ENCODE results near the gene SDK1.

The SDK1 gene

DNA sequence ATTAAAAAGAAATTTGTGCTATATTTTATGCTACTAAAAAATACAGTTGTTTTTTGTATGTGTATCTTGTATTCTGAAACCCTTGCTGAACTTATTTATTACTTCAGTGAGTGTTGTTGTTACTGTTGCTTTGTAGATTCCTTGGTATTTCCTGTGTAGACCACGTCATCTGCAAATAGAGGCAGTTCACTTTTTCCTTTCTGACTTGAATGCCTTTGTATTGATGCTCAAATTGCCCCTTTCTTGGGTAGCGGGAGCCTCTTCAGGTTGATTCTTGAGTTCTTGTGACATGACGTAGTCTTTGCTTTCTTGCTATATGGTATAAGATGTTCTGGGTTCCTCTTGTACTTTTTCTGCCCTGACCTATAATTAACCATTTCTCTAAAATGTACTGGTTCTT is 504.1 kb downstream of the SDK1 start:
- Histone ChIP-seq H3K27ac (ENCODE audit: extremely low read depth, low read depth, low read length) (no peak overlapping the region), H3K9me3 (ENCODE audit: control insufficient read depth, insufficient read depth, low read depth, low read length) (no peaks in the 10 kb centered on the region), H3K36me3 (ENCODE audit: control insufficient read depth in 2 of 2, insufficient read depth in 1 of 2, low read length in 2 of 2) (no peaks in the 10 kb centered on the region), H3K4me3 (ENCODE audit: low read depth, low read length) (no peak overlapping the region), H3K4me1 (ENCODE audit: control insufficient read depth, insufficient read depth, low read length) (no peaks in the 10 kb centered on the region)
- POLR2A ChIA-PET = no interaction called here
- CTCF ChIA-PET = no interaction called here
- TF ChIP-seq ZNF777 (tag by site-specific recombination; IDR thresholded peaks at IDR 0.05; ENCODE audit: borderline replicate concordance) (no peak), ZNF473 (tag by site-specific recombination; IDR thresholded peaks at IDR 0.05) (no peak), HOXA7 (CRISPR knock-in tag; IDR thresholded peaks at IDR 0.05; ENCODE audit: borderline replicate concordance) (no peak), ZNF626 (tag by site-specific recombination; IDR thresholded peaks at IDR 0.05) (no peak), ZSCAN18 (tag by site-specific recombination; IDR thresholded peaks at IDR 0.05) (no peak)
- TF ChIP-seq, protein P1, sequence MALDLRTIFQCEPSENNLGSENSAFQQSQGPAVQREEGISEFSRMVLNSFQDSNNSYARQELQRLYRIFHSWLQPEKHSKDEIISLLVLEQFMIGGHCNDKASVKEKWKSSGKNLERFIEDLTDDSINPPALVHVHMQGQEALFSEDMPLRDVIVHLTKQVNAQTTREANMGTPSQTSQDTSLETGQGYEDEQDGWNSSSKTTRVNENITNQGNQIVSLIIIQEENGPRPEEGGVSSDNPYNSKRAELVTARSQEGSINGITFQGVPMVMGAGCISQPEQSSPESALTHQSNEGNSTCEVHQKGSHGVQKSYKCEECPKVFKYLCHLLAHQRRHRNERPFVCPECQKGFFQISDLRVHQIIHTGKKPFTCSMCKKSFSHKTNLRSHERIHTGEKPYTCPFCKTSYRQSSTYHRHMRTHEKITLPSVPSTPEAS (tag by site-specific recombination; IDR thresholded peaks at IDR 0.05) = no peak

- no peak for TF ChIP-seq ZNF133 (tag by site-specific recombination; IDR thresholded peaks at IDR 0.05)
- no peak for TF ChIP-seq AEBP2 (tag by site-specific recombination; IDR thresholded peaks at IDR 0.05; ENCODE audit: borderline replicate concordance)
- TF ChIP-seq ZNF777 (tag by site-specific recombination; IDR thresholded peaks at IDR 0.05; ENCODE audit: borderline replicate concordance) = no peak
- TF ChIP-seq MYNN (tag by site-specific recombination; IDR thresholded peaks at IDR 0.05; ENCODE audit: borderline replicate concordance) = no peak
- no peak for TF ChIP-seq ZSCAN16 (tag by site-specific recombination; IDR thresholded peaks at IDR 0.05)
- no peak for TF ChIP-seq FEZF1 (tag by site-specific recombination; IDR thresholded peaks at IDR 0.05)
- TF ChIP-seq, protein P2, sequence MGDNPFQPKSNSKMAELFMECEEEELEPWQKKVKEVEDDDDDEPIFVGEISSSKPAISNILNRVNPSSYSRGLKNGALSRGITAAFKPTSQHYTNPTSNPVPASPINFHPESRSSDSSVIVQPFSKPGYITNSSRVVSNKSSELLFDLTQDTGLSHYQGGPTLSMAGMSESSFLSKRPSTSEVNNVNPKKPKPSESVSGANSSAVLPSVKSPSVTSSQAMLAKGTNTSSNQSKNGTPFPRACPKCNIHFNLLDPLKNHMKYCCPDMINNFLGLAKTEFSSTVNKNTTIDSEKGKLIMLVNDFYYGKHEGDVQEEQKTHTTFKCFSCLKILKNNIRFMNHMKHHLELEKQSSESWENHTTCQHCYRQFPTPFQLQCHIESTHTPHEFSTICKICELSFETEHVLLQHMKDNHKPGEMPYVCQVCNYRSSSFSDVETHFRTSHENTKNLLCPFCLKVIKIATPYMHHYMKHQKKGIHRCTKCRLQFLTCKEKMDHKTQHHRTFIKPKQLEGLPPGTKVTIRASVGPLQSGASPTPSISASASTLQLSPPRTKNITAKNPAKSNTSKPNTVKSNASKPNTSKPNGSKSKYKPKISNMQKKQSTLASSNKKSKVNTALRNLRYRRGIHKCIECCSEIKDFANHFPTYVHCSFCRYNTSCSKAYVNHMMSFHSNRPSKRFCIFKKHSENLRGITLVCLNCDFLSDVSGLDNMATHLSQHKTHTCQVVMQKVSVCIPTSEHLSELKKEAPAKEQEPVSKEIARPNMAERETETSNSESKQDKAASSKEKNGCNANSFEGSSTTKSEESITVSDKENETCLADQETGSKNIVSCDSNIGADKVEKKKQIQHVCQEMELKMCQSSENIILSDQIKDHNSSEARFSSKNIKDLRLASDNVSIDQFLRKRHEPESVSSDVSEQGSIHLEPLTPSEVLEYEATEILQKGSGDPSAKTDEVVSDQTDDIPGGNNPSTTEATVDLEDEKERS (tag by site-specific recombination; IDR thresholded peaks at IDR 0.05) = no peak
- TF ChIP-seq ZNF514 (tag by site-specific recombination; IDR thresholded peaks at IDR 0.05) = no peak
- no peak for TF ChIP-seq ZNF639 (tag by site-specific recombination; IDR thresholded peaks at IDR 0.05)
- TF ChIP-seq ZNF19 (tag by site-specific recombination; IDR thresholded peaks at IDR 0.05; ENCODE audit: low read depth) = no peak
- TF ChIP-seq ZNF48 (tag by site-specific recombination; IDR thresholded peaks at IDR 0.05) = no peak
- no peak for TF ChIP-seq KLF10 (tag by site-specific recombination; IDR thresholded peaks at IDR 0.05)
- no peak for TF ChIP-seq ZFP69B (tag by site-specific recombination; IDR thresholded peaks at IDR 0.05)
- Histone ChIP-seq H3K4me3 (ENCODE audit: low read depth, low read length) (no peak overlapping the region), H3K9me3 (ENCODE audit: control insufficient read depth, insufficient read depth, low read depth, low read length) (no peaks in the 10 kb centered on the region), H3K36me3 (ENCODE audit: control insufficient read depth in 2 of 2, insufficient read depth in 1 of 2, low read length in 2 of 2) (no peaks in the 10 kb centered on the region), H3K27ac (ENCODE audit: extremely low read depth, low read depth, low read length) (no peak overlapping the region), H3K4me1 (ENCODE audit: control insufficient read depth, insufficient read depth, low read length) (no peaks in the 10 kb centered on the region)
- POLR2A ChIA-PET = no interaction called here
- CTCF ChIA-PET = interaction anchor here (0.7 kb wide), 1 partner anchor 93 kb away, joined by 3 read pairs; no protein-coding TSS in a partner anchor
Observed at GRCh38 chr7:3806516-3806915, 505.5 kb downstream of the SDK1 start.

Data from HEK293 (cell line).